GM19328 (cell line): ENCODE results near the gene S100A11.
A peak's percentile ranks its signal among the peaks of the same experiment; 100 is the strongest.
"Not testable (repeated sequence)": the region's sequence is repeated elsewhere in the genome, so short reads cannot be mapped to it uniquely, and the experiment has no call there.

ENCODE experiments used
- ATAC-seq: cut with Tn5 transposase; IDR thresholded peaks from one replicate; pipeline ENCODE4 v1.9.1; 2021; ENCODE audit warnings: mild to moderate bottlenecking, moderate library complexity; ENCODE audit not compliant: unreplicated experiment

Gene S100A11

GRCh38 chr1:152036267-152037216 is at the start of gene S100A11:
TSS of gene S100A11 (minus strand) at chr1:152037004. CDS start at chr1:152036915, 89 bp downstream.
- no peak for ATAC-seq

- ATAC-seq: no peak
Observed at GRCh38 chr1:152084853-152085252, 48.0 kb upstream of the S100A11 start.

GRCh38 chr1:152081026-152081425 is 44.2 kb upstream of the S100A11 start:
- ATAC-seq: not testable (repeated sequence)

- ATAC-seq: not testable (repeated sequence)
Observed at GRCh38 chr1:152080494-152080893, 43.7 kb upstream of the S100A11 start.

GRCh38 chr1:152078831-152079441 is 42.1 kb upstream of the S100A11 start:
- ATAC-seq: no peak

GRCh38 chr1:152072311-152072710 is 35.5 kb upstream of the S100A11 start:
- no peak for ATAC-seq

GRCh38 chr1:152071123-152071522 is 34.3 kb upstream of the S100A11 start:
- ATAC-seq: no peak

- no peak for ATAC-seq
Observed at GRCh38 chr1:152067929-152068328, 31.1 kb upstream of the S100A11 start.

- no peak for ATAC-seq
Observed at GRCh38 chr1:152067150-152067549, 30.3 kb upstream of the S100A11 start.

GRCh38 chr1:152061952-152062351 is 25.1 kb upstream of the S100A11 start:
- no peak for ATAC-seq

- no peak for ATAC-seq
Observed at GRCh38 chr1:152053375-152053774, 16.6 kb upstream of the S100A11 start.

GRCh38 chr1:152052606-152053005 is 15.8 kb upstream of the S100A11 start:
- ATAC-seq: no peak

- no peak for ATAC-seq
Observed at GRCh38 chr1:152050886-152051675, 14.3 kb upstream of the S100A11 start.

- no peak for ATAC-seq
Observed at GRCh38 chr1:152049291-152050083, 12.7 kb upstream of the S100A11 start.

- ATAC-seq: no peak
Observed at GRCh38 chr1:152048416-152049009, 11.7 kb upstream of the S100A11 start.

- peak; percentile 93 for ATAC-seq
Observed at GRCh38 chr1:152047730-152048415, 11.1 kb upstream of the S100A11 start.

GRCh38 chr1:152047413-152047729 is 10.6 kb upstream of the S100A11 start:
- ATAC-seq: no peak

- ATAC-seq: no peak
Observed at GRCh38 chr1:152044386-152044785, 7.6 kb upstream of the S100A11 start.

GRCh38 chr1:152043870-152044269 is 7.1 kb upstream of the S100A11 start:
- no peak for ATAC-seq

GRCh38 chr1:152042030-152042429 is 5.2 kb upstream of the S100A11 start:
- no peak for ATAC-seq
